Prostate gland (tissue), 2 donors: ENCODE data around the gene SPATA2L.

Source experiments
- CTCF ChIP-seq, 4 experiments: fragments of 200-600 bp in 2 of 4; fragments of 450-650 bp in 2 of 4; sonication (generic) in 2 of 4; IDR thresholded peaks; 1 replicate in 3 of 4; 2 replicates in 1 of 4; pipeline ENCODE4 v1.5.1; 2016 to 2019; ENCODE audit warnings: antibody characterized with exemption in 4 of 4, mild to moderate bottlenecking in 2 of 4, moderate library complexity in 2 of 4
- POLR2AphosphoS5 ChIP-seq: sonication (generic); formaldehyde crosslinking; IDR thresholded peaks from one replicate; pipeline ENCODE4 v1.6.1; 2017; ENCODE audit warnings: antibody characterized with exemption

GRCh38 chr16:89693289-89693731, 8.2 kb downstream of the SPATA2L start:
- TF ChIP-seq CTCF (IDR thresholded peaks at IDR 0.05): no peak
- no peak for TF ChIP-seq POLR2AphosphoS5
